Gastroesophageal sphincter (tissue), 3 donors: ENCODE data around the gene CABP5.

Experiments used
- EP300 ChIP-seq: sonication (generic); formaldehyde crosslinking; IDR thresholded peaks from one replicate; pipeline ENCODE4 v1.6.1; 2017; ENCODE audit warnings: antibody characterized with exemption, mild to moderate bottlenecking
- POLR2A ChIP-seq, 2 donors: fragments of 450-650 bp; IDR thresholded peaks; one replicate each; pipeline ENCODE4 v1.6.1; 2017; ENCODE audit warnings: antibody characterized with exemption in 2 of 2, mild to moderate bottlenecking in 2 of 2, moderate library complexity in 1 of 2
- POLR2AphosphoS5 ChIP-seq: sonication (generic); formaldehyde crosslinking; IDR thresholded peaks from one replicate; pipeline ENCODE4 v1.6.1; 2017; ENCODE audit warnings: antibody characterized with exemption
- TF ChIP-seq, protein P1 (sequence below), 4 experiments: fragments of 200-600 bp in 2 of 4; fragments of 450-650 bp in 2 of 4; sonication (generic) in 1 of 4; IDR thresholded peaks; one replicate each; pipeline ENCODE4 v1.5.1; 2017 to 2019; ENCODE audit warnings: antibody characterized with exemption in 4 of 4, mild to moderate bottlenecking in 2 of 4, moderate library complexity in 2 of 4

GRCh38 chr19:48051335-48052033, 7.6 kb upstream of the CABP5 start:
- TF ChIP-seq, protein P1, sequence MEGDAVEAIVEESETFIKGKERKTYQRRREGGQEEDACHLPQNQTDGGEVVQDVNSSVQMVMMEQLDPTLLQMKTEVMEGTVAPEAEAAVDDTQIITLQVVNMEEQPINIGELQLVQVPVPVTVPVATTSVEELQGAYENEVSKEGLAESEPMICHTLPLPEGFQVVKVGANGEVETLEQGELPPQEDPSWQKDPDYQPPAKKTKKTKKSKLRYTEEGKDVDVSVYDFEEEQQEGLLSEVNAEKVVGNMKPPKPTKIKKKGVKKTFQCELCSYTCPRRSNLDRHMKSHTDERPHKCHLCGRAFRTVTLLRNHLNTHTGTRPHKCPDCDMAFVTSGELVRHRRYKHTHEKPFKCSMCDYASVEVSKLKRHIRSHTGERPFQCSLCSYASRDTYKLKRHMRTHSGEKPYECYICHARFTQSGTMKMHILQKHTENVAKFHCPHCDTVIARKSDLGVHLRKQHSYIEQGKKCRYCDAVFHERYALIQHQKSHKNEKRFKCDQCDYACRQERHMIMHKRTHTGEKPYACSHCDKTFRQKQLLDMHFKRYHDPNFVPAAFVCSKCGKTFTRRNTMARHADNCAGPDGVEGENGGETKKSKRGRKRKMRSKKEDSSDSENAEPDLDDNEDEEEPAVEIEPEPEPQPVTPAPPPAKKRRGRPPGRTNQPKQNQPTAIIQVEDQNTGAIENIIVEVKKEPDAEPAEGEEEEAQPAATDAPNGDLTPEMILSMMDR (IDR thresholded peaks at IDR 0.05) = no peak
- TF ChIP-seq EP300 = no peak
- no peak for TF ChIP-seq POLR2AphosphoS5
- no peak for TF ChIP-seq POLR2A (IDR thresholded peaks at IDR 0.05)
